Psoas muscle (tissue), 8 donors: ENCODE results near the gene TARS2. TPM values are rescaled to one million over a fixed set of nuclear protein-coding genes. Genes with fewer than 3 reads are reported as not detected.

ENCODE experiments used
- ATAC-seq, 4 donors: fragments of 200-7000 bp; cut with Tn5 transposase; one replicate each; pipeline ENCODE4 v1.9.1; 2020; ENCODE audit warnings: moderate library complexity in 3 of 4, mild to moderate bottlenecking in 2 of 4
- DNase-seq, 2 donors: peaks; one replicate each; pipeline ENCODE4 v3.0.0-alpha.2; 2020
- H3K27ac ChIP-seq: fragments of 200-600 bp; one replicate; pipeline ENCODE4 v1.8.0; 2022
- H3K27me3 ChIP-seq, 3 donors: fragments of 200-600 bp in 1 of 3; one replicate each; pipeline versions ENCODE4 v1.6.1 to v1.8.0; 2013 to 2022; ENCODE audit warnings: low read length in 2 of 3, mild to moderate bottlenecking in 2 of 3, moderate library complexity in 1 of 3; ENCODE audit not compliant: insufficient read depth in 3 of 3
- H3K36me3 ChIP-seq, 2 donors: fragments of 200-600 bp in 1 of 2; one replicate each; pipeline versions ENCODE4 v1.6.1 to v1.8.0; 2013 to 2022; ENCODE audit warnings: low read depth in 1 of 2, mild to moderate bottlenecking in 1 of 2, moderate library complexity in 1 of 2; ENCODE audit not compliant: insufficient read depth in 1 of 2
- H3K4me1 ChIP-seq: fragments of 200-600 bp; one replicate; pipeline ENCODE4 v1.8.0; 2022
- H3K4me3 ChIP-seq: fragments of 200-600 bp; one replicate; pipeline ENCODE4 v1.8.0; 2022; ENCODE audit warnings: mild to moderate bottlenecking
- H3K9me3 ChIP-seq: fragments of 200-600 bp; one replicate; pipeline ENCODE4 v1.8.0; 2022
- CTCF ChIP-seq: fragments of 200-600 bp; IDR thresholded peaks from one replicate; pipeline ENCODE4 v1.8.0; 2022; ENCODE audit warnings: antibody characterized with exemption
- WGBS, 3 donors: extraction: QIAGEN DNeasy Blood & Tissue Kit; methylation state at CpG; one replicate each; pipeline versions ENCODE4 v1.1.6 to v1.1.7; 2013; 5-methylcytosine and 5-hydroxymethylcytosine counted together
- intact Hi-C, 2 donors: fragments of 100-400 bp; cut with DNase I; formaldehyde crosslinking; loops; one replicate each; pipeline versions ENCODE4 v1.11.0 to v1.14.2; 2022
- long read RNA-seq, 2 donors: library from polyadenylated mRNA; unstranded; transcript quantifications; one replicate each; pipeline ENCODE4 v2.0.0, GENCODE V29; 2021
- polyA plus RNA-seq, 3 donors: library from polyadenylated mRNA; stranded (reverse); fragments of 200-250 nt; gene quantifications; one replicate each; pipeline ENCODE4 v1.2.3, GENCODE V29; 2013
- total RNA-seq, 4 donors: library from RNA; stranded (reverse); fragmentation: NEBNext Ultra II Directional in 2 of 4; extraction: Animal tissue kit (Norgen Biotek cat#: 25700) in 2 of 4; gene quantifications; one replicate each; pipeline versions ENCODE4 v1.2.1 to v1.2.4, GENCODE V29; 2021 to 2023
- donor health status: healthy with polysubstance abuse.
- donor health status: DM: no; HTN: no; CAD: no; lungs with moderate emphysema.
- donor health status: Bipolar disorder and iron deficiency.
- donor health status: healthy.
- donor health status: DM: yes; HTN: yes; CAD: no.
- donor health status: DM: no; HTN: no; CAD: no.
- donor health status: DM: no; HTN: no; CAD: no.
- donor health status: DM: yes; HTN: yes; CAD: no.

The TARS2 gene
- 10 to 100 TPM; 20.8 to 44.5 (median 32.9) TPM for total RNA-seq
- polyA plus RNA-seq = 10 to 100 TPM in 2 of 3 donors, 1 to 10 TPM in 1; 9.6 to 24.0 (median 13.5) TPM
- long read RNA-seq, donor 1, partial matches to known transcripts = 12 of 17 reads
- long read RNA-seq, donor 1, other reads (novel, unspliced or antisense) = 2 of 17 reads
- long read RNA-seq, donor 2, transcript TARS2-214 (16 exons, 2,162 nt) = major isoform, 6 of 48 reads
- long read RNA-seq, donor 2, partial matches to known transcripts = 14 of 48 reads
- long read RNA-seq, donor 2, other reads (novel, unspliced or antisense) = 26 of 48 reads

- 0% methylated on average over 30 of the region's 30 CpGs for WGBS, 3 donors
- Histone ChIP-seq H3K4me3 (peak within 1 kb of the TSS; percentile 92), H3K36me3 (peaks cover 4 to 37% of the 10 kb centered on the region in 2 donors), H3K4me1 (peaks cover 10% of the 10 kb centered on the region), H3K27me3 (no peaks in the 10 kb centered on the region), H3K27ac (peak within 1 kb of the TSS; percentile 90), H3K9me3 (no peaks in the 10 kb centered on the region)
- ATAC-seq (peak; percentile 100), DNase-seq (peak; percentile 88 to 94)
- peak; percentile 33 for TF ChIP-seq CTCF
- intact Hi-C loops = loop anchor here in 1 of 2 donors (10.0 kb wide), 1 partner anchor 138 kb away; the partner anchor contains the start of gene ENSA
Observed at GRCh38 chr1:150486966-150487762, at the start of gene TARS2. Gene TARS2, plus strand, starts transcription at chr1:150487419. Its CDS starts 32 bp downstream, at chr1:150487451.

GRCh38 chr1:150441121-150441520 lies 46.1 kb upstream of the TARS2 start:
- Histone ChIP-seq H3K27ac (no peak overlapping the region), H3K4me3 (no peak overlapping the region), H3K36me3 (peaks cover 0 to 61% of the 10 kb centered on the region in 2 donors), H3K27me3 (no peaks in the 10 kb centered on the region), H3K4me1 (no peaks in the 10 kb centered on the region), H3K9me3 (no peaks in the 10 kb centered on the region)
- DNase-seq (no peak), ATAC-seq (no peak)
- 69 to 85% (median 81%) methylated on average over 2 of the region's 2 CpGs for WGBS, 3 donors
- intact Hi-C loops = loop anchor here in 1 of 2 donors (5.0 kb wide), 1 partner anchor 826 kb away; no protein-coding TSS in a partner anchor
- no peak for TF ChIP-seq CTCF

GRCh38 chr1:150444232-150444631 lies 43.0 kb upstream of the TARS2 start:
- intact Hi-C loops = loop anchor here in 1 of 2 donors (5.0 kb wide), 1 partner anchor 823 kb away; no protein-coding TSS in a partner anchor
- 97 to 98% (median 97%) methylated on average over 1 of the region's 1 CpG for WGBS, 3 donors
- H3K4me1 ChIP-seq = no peaks in the 10 kb centered on the region
- no peak for DNase-seq
- no peak overlapping the region for H3K27ac ChIP-seq
- H3K4me3 ChIP-seq = no peak overlapping the region
- no peak for TF ChIP-seq CTCF
- H3K9me3 ChIP-seq = no peaks in the 10 kb centered on the region
- H3K27me3 ChIP-seq = no peaks in the 10 kb centered on the region
- H3K36me3 ChIP-seq = peaks cover 0 to 79% of the 10 kb centered on the region in 2 donors
- ATAC-seq = no peak

- H3K4me3 ChIP-seq = no peak overlapping the region
- no peaks in the 10 kb centered on the region for H3K9me3 ChIP-seq
- peaks cover 4 to 42% of the 10 kb centered on the region in 2 donors for H3K36me3 ChIP-seq
- peaks cover 11% of the 10 kb centered on the region for H3K4me1 ChIP-seq
- peak overlapping the region; percentile 13 for H3K27ac ChIP-seq
- ATAC-seq (peak in 2 of 4 donors; percentile 58 to 79), DNase-seq (no peak)
- H3K27me3 ChIP-seq = no peaks in the 10 kb centered on the region
- TF ChIP-seq CTCF = no peak
- intact Hi-C loops = no loop called here
- WGBS, 3 donors = 43 to 61% (median 47%) methylated on average over 4 of the region's 4 CpGs
Observed at GRCh38 chr1:150456146-150456647, 31.0 kb upstream of the TARS2 start.
